NCI-H2196 treated with DMSO at 0.1 percent for 48 hours (cell line): ENCODE data around the gene LIX1L.
"Not testable (repeated sequence)": the region's sequence is repeated elsewhere in the genome, so short reads cannot be mapped to it uniquely, and the experiment has no call there.

ENCODE experiments used
- DNase-seq: peaks from one replicate; lab custom pipeline; 2025; ENCODE audit not compliant: unreplicated experiment; lab: John Stamatoyannopoulos, UW

Gene LIX1L

DNA sequence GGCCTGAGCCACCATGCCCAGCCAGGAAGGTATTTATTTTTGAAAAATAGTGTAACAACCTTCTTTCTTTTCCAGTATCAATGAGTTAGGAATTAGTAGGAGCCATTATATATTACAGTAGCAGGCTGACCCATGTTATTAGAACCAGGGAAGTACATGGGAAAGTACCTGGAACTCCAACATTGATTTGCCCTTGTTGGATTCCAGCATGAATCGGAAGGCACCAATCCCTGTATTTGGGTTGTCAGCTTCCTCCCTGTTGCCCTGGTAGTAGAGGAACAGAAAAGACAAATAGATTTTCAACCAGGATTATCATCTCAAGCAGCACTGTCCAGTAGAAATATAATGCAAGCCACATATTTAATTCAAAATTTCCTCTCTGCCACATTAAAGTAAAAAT lies 20.4 kb downstream of the LIX1L start:
- no peak for DNase-seq

DNA sequence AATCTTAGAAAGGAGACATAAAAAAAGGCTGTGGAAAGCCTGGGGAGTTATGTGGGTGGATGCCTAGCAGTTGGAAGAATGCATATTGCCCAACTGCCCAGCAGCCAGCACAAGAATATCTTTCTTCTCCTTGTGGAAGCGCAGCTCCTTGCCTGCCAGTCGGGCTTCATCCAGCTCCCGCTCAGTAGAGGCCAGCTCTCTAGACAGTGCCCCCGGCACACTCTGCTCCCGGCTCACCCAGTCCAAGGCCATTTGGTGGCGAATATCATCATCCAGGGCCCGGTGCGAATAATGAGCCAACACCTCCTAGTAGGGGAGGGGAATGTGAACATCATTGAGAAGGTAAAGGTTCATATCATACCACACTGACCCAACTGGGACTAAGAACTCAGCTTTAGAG lies 21.6 kb downstream of the LIX1L start:
- no peak for DNase-seq

DNA sequence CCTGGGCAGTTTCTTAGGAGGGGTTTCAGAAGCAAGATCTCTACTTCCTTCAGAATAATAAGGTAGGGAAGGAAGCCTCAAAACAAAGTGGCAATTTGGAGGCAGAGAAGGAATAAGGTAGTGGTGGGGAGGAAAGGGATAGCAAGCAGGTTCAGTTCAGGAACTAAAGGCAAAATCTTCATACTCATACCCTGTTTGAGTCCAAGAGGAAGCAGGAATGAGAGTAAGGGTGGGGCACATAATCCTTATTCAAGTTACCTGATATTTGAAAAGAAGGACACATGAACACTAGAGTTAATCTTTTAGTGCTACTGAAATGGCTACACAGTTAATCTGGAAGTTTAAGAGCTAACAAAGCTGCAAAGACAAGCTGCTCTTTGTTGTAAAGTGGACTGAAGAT lies 22.1 kb downstream of the LIX1L start:
- no peak for DNase-seq

DNA sequence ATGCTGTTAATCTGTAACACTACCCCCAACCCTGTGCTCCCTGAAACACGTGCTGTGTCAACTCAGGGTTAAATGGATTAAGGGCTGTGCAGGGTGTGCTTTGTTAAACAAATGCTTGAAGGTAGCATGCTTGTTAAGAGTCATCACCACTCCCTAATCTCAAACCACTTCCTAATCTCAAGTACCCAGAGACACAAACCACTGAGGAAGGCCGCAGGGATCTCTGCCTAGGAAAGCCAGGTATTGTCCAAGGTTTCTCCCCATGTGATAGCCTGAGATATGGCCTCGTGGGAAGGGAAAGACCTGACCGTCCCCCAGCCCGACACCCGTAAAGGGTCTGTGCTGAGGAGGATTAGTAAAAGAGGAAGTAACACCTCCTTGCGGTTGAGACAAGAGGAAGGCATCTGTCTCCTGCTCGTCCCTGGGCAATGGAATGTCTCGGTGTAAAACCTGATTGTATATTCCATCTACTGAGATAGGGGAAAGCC lies 25.3 kb downstream of the LIX1L start:
- not testable (repeated sequence) for DNase-seq

DNA sequence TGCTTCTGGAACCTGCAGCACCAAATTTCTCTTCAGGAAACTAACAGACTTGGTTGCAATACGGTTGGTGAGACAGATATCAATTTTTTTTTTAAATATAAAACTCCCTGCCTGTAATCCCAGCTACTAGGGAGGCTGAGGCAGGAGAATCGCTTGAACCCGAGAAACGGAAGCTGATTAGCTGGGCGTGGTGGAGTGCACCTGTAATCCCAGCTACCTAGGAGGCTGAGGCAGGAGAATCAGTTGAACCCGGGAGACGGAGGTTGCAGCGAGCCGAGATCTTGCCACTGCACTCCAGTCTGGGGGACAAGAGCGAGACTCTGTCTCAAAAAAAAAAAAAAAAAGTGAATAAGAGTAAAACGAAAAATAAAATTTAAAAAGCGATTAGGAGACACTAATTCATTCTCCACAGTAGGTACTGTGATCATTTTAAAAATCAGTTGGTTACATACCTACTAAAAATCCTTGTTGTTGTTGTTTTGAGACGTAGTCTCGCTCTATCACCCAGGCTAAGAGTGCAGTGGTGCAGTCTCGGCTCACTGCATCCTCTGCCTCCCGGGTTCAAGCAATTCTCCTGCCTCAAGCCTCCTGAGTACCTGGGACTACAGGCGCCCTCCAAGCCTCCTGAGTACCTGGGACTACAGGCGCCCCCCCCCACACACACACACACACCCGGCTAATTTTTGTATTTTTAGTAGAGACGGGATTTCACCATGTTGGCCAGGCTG lies 29.7 kb downstream of the LIX1L start:
- no peak for DNase-seq

DNA sequence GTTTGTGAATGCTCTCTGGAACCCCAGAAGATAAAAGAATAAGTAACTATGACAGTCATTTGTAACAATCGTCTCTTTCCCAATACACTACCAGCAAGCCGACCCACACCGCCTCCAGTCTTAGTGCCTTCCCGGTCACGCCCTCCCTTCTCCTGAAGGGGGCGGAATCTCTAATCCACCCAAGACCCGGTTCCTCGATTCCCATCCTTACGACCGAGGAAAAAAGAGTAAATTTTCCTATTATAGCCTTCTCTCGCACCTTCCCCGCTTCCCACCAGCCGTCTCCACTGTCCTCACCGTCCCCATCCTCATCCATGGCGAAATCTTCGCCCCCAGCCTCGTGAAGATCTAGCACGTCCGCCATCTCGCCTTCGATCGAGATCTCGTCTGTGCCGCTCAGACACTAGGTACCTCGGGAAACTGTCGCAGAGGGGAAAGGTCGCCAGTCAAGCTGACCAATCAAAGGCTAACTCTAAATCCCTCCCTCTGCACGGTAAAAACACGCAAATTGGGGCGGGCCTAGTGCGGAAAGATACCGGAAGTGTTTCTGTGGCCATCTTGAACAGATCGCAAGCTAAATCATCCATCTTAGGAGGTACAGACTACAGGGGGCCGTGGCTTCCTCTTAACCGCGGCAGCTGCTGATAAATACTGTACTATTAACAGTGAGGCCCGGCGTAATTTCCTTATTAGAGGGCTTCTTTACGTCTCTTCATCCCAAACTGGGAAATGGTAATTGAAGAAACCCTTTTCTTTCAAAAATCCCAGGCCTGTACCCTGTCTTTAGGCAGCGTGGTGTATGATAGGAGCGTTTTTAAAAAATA lies 30.5 kb downstream of the LIX1L start, which contains the start of gene RBM8A:
Gene RBM8A (minus strand): TSS at position 422 of the 824 bp plus-strand sequence. CDS start 58 bp downstream, at position 364.
- DNase-seq, result peak; percentile 94

DNA sequence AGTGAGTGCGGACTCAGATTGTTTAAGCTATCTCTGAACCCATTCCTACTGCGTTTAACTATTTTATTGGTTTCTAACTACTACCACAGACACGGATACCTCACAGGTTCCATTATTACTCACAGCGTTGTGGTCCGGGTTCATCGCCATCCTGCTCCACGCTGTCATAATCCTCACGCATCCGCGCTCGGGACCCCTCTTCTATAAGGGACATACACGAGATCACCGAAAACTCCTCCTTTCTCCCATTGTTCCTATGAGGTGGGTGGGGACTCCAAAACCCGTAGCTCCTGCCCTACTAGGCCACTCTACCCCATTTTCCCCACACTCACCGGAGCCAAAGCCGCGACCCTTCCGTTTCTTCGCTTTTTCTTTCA lies 31.1 kb downstream of the LIX1L start:
- no peak for DNase-seq

DNA sequence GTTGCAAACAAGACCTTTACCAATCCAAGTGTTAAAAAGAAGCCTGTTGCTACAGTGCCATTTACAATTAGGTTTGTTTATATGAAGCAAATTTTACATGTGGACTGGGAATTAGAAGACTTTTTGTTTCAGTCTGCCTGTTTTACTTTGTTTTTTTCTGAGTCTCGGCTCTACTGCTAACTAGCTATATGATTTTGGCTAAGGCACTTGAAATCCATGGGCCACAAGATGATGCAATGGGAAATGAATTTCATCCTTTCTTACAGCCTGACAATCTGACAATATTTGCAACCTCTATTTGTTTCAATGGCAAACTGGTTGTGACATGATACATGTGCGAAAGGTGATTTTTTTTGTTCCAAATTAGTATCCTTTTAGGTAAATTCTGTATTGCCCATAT lies 35.6 kb downstream of the LIX1L start:
- no peak for DNase-seq

DNA sequence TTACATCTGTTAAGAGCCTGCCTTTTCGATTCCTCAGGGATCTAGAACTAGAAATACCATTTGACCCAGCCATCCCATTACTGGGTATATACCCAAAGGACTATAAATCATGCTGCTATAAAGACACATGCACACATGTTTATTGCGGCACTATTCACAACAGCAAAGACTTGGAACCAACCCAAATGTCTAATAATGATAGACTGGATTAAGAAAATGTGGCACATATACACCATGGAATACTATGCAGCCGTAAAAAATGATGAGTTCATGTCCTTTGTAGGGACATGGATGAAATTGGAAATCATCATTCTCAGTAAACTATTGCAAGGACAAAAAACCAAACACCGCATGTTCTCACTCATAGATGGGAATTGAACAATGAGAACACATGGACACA lies 37.5 kb downstream of the LIX1L start:
- not testable (repeated sequence) for DNase-seq

DNA sequence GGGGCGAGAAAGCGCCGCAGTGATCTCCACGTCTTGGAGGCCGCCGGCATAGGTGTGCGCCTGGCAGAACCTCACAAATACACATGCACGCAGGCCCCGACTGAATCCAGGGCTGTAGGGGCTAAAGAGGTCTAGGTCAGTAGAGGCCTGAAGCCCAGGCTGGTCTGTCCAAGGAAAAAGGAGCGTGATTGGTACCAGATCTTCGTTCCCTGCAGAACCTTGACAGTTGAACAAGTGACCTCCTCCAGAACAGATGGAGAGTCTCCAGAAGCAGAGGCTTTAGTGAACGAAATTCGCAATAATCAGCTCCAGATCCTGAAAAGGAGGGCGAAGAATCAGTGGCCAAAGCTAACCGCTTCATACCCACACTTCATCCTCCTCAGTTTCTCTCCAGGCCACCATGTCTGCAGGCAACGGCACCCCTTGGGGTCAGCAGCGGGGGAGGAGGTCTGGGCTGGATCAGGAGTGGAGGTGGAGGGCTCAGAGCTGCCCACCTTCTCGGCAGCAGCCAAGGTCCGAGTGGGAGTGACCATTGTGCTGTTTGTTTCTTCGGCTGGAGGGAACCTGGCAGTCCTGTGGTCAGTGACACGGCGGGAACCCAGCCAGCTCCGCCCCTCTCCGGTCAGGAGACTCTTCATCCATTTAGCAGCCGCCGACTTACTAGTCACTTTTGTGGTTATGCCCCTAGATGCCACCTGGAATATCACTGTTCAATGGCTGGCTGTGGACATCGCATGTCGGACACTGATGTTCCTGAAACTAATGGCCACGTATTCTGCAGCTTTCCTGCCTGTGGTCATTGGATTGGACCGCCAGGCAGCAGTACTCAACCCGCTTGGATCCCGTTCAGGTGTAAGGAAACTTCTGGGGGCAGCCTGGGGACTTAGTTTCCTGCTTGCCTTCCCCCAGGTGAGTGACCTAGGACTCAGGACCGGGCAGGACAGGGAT lies 38.6 kb downstream of the LIX1L start:
- peak; percentile 28 for DNase-seq

DNA sequence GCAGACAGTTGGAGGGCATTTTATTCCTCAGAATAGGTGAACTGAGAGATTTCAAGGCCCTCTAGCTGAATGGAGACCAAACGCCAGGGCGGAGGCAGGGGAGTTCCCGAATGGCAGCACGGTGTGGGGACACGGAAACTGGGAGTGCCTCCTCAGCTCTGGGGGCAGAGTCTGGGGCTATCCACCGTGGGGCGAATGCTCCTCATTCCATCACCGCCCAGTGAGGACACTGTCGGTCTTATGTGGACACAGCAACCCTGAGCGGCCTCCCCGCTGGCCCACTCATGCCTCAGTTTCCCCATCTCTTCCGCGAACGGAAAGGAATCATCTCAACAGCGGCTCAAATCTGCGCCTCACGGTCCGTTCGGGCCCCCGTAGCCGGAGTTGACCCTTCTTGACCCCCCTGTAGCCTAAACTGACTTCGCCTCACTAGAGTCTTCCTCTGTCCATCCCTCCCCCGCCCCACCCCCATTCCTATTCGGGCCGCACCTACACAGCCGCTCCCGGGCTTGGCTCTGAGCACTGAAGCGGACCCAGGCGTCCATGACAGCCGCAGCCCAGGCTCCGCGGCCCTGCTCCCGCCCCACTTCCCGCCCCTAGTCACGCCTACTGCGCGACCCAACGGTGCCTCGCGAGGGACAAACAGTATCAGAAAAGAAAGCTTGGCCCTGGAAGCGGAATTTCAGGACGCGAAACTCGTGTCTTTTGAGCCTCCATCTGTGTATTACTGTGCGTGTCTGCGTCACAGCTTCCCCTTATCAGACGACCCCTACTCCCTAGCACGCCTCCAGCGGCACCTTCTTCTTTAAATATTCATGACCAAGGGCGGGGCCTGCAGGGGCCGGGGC lies 39.4 kb downstream of the LIX1L start, which contains the start of gene PEX11B:
Gene PEX11B (minus strand): TSS at position 574 of the 848 bp plus-strand sequence. CDS start 29 bp downstream, at position 545.
- peak; percentile 73 for DNase-seq

DNA sequence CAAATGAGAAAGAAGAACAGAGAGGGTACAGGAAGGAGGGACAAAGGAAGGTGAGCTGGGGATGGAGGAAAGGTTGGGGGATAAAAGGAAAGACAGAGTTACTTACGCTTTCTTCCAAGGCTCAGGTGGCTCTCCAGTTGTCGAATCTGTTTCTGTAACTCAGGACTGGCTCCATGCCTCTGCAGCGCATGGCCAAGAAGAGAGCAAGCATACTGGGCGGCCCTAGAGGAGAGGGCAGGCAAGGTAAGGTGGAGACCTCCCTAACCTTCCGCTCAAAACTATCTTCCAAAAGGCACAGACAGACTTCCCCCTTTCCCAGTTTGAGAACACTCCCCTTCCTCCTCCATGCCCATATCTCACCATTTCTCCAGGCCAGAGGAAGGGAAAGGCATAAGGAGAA lies 40.2 kb downstream of the LIX1L start:
- no peak for DNase-seq

DNA sequence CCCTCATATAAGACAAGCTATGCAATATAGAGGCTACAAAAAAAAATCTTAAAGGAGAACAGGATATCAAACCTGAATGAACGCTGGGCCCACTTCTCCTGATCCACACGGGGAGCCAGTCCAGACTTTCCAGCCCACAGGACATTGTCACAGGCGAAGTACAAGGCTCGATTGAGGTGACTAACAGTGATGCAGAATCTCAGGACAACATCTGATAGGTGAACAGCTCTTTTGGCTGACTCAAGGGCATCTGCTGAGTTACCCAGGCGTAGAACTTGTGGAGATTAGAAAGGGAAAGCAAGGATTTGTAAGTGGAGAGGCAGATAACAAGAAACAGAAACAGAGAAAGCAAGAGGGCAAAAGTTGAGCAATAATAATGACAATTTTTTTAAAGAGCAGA lies 41.1 kb downstream of the LIX1L start:
- DNase-seq, result no peak

DNA sequence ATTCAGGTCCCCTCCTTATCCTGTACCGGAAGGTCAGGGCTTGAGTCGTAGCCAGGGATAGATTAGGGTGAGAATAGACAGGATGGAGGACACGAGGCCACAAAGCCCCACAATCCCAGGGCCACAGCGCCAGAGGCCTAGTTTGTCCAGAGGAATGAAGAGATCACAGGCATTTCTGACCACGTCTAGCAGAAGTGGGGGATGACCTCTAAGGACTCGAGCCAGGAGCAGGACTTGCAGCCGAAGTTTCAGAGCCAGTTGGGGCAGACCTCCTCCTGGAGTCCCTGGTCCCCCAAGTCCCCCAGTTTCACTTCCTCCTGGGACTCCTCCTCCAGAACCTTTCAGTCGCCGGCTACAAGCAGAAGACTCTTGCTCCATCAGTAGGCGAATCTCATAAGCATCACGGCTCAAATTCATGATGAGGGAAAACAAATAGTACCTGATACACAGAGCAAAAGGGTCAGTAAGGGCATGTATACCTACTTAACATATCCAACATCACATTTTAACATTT lies 45.6 kb downstream of the LIX1L start:
- no peak for DNase-seq

DNA sequence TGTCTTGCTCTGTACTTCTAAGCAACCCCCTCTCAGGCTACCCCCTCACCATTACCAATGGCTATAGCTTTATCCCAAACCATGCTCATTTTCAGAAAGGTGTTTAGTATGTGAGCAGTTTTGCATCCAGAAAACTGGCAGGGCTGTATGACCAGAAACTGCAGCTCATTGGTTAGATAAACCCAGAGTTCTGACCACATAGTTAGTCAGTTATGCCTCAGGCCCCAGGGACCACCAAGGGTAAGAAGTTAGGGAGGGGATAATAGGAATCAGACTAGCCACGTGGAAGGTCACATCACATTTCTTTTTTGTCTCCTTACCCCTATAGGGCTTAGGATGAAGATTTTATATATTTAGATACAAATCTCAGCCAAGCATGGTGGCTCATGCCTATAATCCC lies 49.2 kb downstream of the LIX1L start:
- DNase-seq, result no peak

DNA sequence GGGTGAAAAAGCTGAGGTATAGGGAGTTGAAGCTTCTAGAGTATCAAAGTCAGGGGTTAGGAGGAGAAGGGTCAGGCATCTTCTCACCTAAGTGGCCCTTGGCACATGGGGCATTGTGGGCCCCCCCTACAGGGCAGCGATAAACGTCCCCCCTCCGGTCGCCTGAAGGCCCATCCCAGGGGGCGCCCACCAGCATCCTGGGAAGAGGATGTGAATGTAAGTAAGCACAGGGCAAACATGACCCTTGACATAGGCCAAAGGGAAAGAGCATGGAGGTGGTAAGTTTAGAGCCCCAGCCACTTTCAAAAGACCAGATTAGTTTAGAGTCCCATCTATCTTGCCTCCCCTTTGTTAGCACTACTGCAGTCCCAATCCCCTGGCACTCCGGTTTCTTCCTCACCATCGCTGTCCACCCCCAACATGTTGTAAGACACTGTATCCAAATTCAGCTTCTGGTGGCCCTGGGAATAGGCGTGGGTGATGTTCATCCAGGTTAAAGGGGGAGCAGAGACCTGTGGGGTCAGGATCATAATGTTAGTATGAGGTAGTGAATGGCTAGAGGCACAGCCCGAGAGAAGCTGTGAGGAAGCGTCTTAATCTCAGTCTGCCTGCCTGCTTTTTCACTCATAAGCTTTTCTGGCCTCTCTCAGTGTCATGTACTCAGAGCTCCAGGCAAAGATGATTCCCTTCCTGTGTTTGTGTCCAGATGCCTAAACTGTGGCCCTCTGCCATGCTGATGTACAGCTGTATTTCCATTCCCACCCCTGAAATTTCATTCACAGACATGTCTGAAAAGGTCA lies 50.7 kb downstream of the LIX1L start:
- DNase-seq, result no peak

DNA sequence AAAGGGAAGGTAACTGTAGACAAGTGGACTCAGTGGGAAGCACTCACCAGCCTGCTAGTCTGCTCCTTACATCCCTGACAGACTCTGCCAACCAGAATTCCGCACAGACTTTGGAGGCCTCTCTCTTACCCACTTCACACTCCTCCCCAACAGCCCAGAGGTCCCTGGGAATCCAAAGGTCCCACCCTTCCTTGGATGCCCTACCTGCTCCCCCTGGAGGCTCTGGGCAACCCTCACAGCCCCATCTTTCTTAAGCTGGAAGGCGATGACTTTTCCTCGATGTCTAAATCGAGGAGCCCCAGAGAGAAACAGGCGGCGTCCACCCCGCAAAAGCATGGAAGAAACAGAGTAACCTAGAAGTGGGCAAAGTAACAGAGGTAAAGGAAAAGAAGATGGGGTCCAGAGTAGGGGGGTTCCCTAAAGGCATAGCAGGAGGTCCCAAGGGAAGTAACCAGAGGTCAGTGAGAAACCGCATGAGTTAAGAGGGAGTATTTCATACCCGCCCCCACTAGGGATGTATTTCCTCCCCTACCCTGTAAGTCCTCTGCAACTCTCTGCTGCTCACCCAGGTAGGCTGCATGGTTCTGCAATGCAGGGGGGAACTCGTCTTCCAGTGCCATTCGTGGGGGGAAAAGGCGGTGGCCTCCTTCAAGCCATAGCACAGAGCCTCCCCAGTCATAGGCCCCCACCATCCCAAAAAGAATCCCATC lies 56.4 kb downstream of the LIX1L start:
- DNase-seq, result no peak

DNA sequence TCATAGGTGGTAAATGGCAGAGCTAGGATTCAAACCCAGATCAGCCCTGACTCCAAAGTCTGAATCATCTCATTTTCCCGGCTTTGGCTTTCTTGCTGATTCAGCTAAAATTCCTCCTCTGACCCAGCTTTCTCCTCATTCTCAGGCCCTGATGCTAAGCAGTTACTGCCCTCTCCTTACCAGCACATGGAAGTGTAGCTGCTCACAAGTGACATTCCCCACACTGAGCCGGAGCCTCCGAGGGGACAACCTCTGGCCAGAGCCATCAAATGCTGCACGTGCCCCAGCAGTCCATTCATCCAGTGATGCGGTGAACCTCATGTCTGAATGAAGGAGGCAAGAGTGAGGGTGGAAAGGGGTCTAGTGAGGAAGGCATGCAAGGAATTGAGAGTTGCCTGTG lies 59.1 kb downstream of the LIX1L start:
- DNase-seq, result no peak
